Breast epithelium (tissue), 4 donors: ENCODE data around the gene AGAP1. TPM values are rescaled to one million over a fixed set of nuclear protein-coding genes. Genes with fewer than 3 reads are reported as not detected.

ENCODE experiments used
- DNase-seq, 2 donors: peaks; one replicate each; pipeline ENCODE4 v3.0.0-alpha.2; 2019; ENCODE audit warnings: low spot score in 2 of 2
- H3K27ac ChIP-seq, 2 donors: fragments of 200-600 bp; sonication (generic) in 1 of 2; one replicate each; pipeline ENCODE4 v1.5.1; 2016 to 2019; ENCODE audit warnings: mild to moderate bottlenecking in 1 of 2
- H3K27me3 ChIP-seq, 2 donors: fragments of 200-600 bp; sonication (generic) in 1 of 2; one replicate each; pipeline versions ENCODE4 v1.5.1 to v1.6.0; 2017 to 2019; ENCODE audit warnings: control low read depth in 1 of 2, mild to moderate bottlenecking in 1 of 2
- H3K36me3 ChIP-seq: fragments of 200-600 bp; one replicate; pipeline ENCODE4 v1.5.1; 2019
- H3K4me1 ChIP-seq, 2 donors: fragments of 200-600 bp; sonication (generic); one replicate each; pipeline ENCODE4 v1.5.1; 2016 to 2019; ENCODE audit warnings: control low read depth in 1 of 2
- H3K4me3 ChIP-seq, 3 donors: fragments of 200-600 bp; sonication (generic); 1 replicate in 2 of 3; 2 replicates in 1 of 3; pipeline ENCODE4 v1.5.1; 2016 to 2019; ENCODE audit warnings: mild to moderate bottlenecking in 3 of 3, moderate library complexity in 2 of 3
- H3K9me3 ChIP-seq, 2 donors: fragments of 200-600 bp; sonication (generic) in 1 of 2; one replicate each; pipeline ENCODE4 v1.5.1; 2016 to 2019; ENCODE audit warnings: control low read depth in 1 of 2
- CTCF ChIP-seq, 3 donors: fragments of 450-650 bp; IDR thresholded peaks; one replicate each; pipeline ENCODE4 v1.5.1; 2016 to 2017; ENCODE audit warnings: antibody characterized with exemption in 3 of 3, mild to moderate bottlenecking in 3 of 3, moderate library complexity in 3 of 3
- POLR2A ChIP-seq: fragments of 450-650 bp; IDR thresholded peaks from one replicate; pipeline ENCODE4 v1.6.1; 2016; ENCODE audit warnings: antibody characterized with exemption, mild to moderate bottlenecking, moderate library complexity
- POLR2AphosphoS5 ChIP-seq, 3 donors: sonication (generic); formaldehyde crosslinking; IDR thresholded peaks; one replicate each; pipeline ENCODE4 v1.6.1; 2017; ENCODE audit warnings: antibody characterized with exemption in 3 of 3
- intact Hi-C: fragments of 100-400 bp; cut with DNase I; formaldehyde crosslinking; loops from one replicate; pipeline ENCODE4 v1.15.1; 2023; ENCODE audit warnings: low total_unique reads
- total RNA-seq, 3 donors: library from RNA; depleted of rRNA; stranded (reverse); fragments of >200 nt; gene quantifications; one replicate each; pipeline ENCODE4 v1.1.0, GENCODE V29; 2016

The AGAP1 gene
- total RNA-seq, 3 donors from 2014 or later: 19.7 to 27.1 (median 25.9) TPM

- intact Hi-C loops: no loop called here
- Histone ChIP-seq H3K9me3 (no peaks in the 10 kb centered on the region), H3K4me3 (no peak overlapping the region), H3K4me1 (no peaks in the 10 kb centered on the region), H3K27me3 (no peaks in the 10 kb centered on the region), H3K36me3 (no peaks in the 10 kb centered on the region), H3K27ac (no peak overlapping the region)
- TF ChIP-seq POLR2A (no peak), POLR2AphosphoS5 (IDR thresholded peaks at IDR 0.05) (no peak), CTCF (IDR thresholded peaks at IDR 0.05) (no peak)
- DNase-seq: no peak
These were observed 389.8 kb downstream of the AGAP1 start for GRCh38 chr2:235883675-235884074.

- H3K4me3 ChIP-seq: no peak overlapping the region
- no peaks in the 10 kb centered on the region for H3K36me3 ChIP-seq
- no peaks in the 10 kb centered on the region for H3K9me3 ChIP-seq
- no peaks in the 10 kb centered on the region for H3K4me1 ChIP-seq
- H3K27ac ChIP-seq: no peak overlapping the region
- TF ChIP-seq POLR2AphosphoS5 (IDR thresholded peaks at IDR 0.05) (no peak), POLR2A (no peak)
- intact Hi-C loops: no loop called here
- no peak for DNase-seq
- no peaks in the 10 kb centered on the region for H3K27me3 ChIP-seq
These were observed 395.4 kb downstream of the AGAP1 start for GRCh38 chr2:235889302-235889630.

- intact Hi-C loops: no loop called here
- H3K36me3 ChIP-seq: no peaks in the 10 kb centered on the region
- H3K27me3 ChIP-seq: no peaks in the 10 kb centered on the region
- H3K4me1 ChIP-seq: no peaks in the 10 kb centered on the region
- no peak overlapping the region for H3K27ac ChIP-seq
- DNase-seq: no peak
- H3K4me3 ChIP-seq: no peak overlapping the region
- H3K9me3 ChIP-seq: no peaks in the 10 kb centered on the region
- no peak for TF ChIP-seq POLR2AphosphoS5 (IDR thresholded peaks at IDR 0.05)
- no peak for TF ChIP-seq CTCF (IDR thresholded peaks at IDR 0.05)
- TF ChIP-seq POLR2A: no peak
These were observed 399.4 kb downstream of the AGAP1 start for GRCh38 chr2:235893129-235893698.

GRCh38 chr2:235894839-235895238 is 401.0 kb downstream of the AGAP1 start:
- Histone ChIP-seq H3K4me3 (no peak overlapping the region), H3K9me3 (no peaks in the 10 kb centered on the region), H3K27ac (no peak overlapping the region), H3K4me1 (no peaks in the 10 kb centered on the region), H3K36me3 (no peaks in the 10 kb centered on the region), H3K27me3 (no peaks in the 10 kb centered on the region)
- DNase-seq: no peak
- TF ChIP-seq POLR2AphosphoS5 (IDR thresholded peaks at IDR 0.05) (no peak), CTCF (IDR thresholded peaks at IDR 0.05) (no peak)
- intact Hi-C loops: no loop called here

GRCh38 chr2:235896061-235896460 is 402.2 kb downstream of the AGAP1 start:
- no peaks in the 10 kb centered on the region for H3K4me1 ChIP-seq
- TF ChIP-seq POLR2A: no peak
- TF ChIP-seq CTCF (IDR thresholded peaks at IDR 0.05): no peak
- no peak for TF ChIP-seq POLR2AphosphoS5 (IDR thresholded peaks at IDR 0.05)
- H3K27me3 ChIP-seq: no peaks in the 10 kb centered on the region
- no peaks in the 10 kb centered on the region for H3K36me3 ChIP-seq
- no peak overlapping the region for H3K4me3 ChIP-seq
- H3K9me3 ChIP-seq: no peaks in the 10 kb centered on the region
- no peak for DNase-seq
- H3K27ac ChIP-seq: no peak overlapping the region
- intact Hi-C loops: no loop called here

GRCh38 chr2:235897992-235898391 is 404.1 kb downstream of the AGAP1 start:
- Histone ChIP-seq H3K27me3 (no peaks in the 10 kb centered on the region), H3K36me3 (no peaks in the 10 kb centered on the region), H3K9me3 (no peaks in the 10 kb centered on the region), H3K4me3 (no peak overlapping the region), H3K27ac (no peak overlapping the region), H3K4me1 (no peaks in the 10 kb centered on the region)
- no peak for DNase-seq
- TF ChIP-seq POLR2A: no peak
- no peak for TF ChIP-seq POLR2AphosphoS5 (IDR thresholded peaks at IDR 0.05)
- TF ChIP-seq CTCF (IDR thresholded peaks at IDR 0.05): no peak
- intact Hi-C loops: no loop called here
